Esophagus squamous epithelium (tissue), 4 donors: Measurements from ENCODE around the gene NME9.

ENCODE experiments used
- POLR2A ChIP-seq, 4 donors: fragments of 450-650 bp; IDR thresholded peaks; one replicate each; pipeline ENCODE4 v1.6.1; 2017; ENCODE audit warnings: antibody characterized with exemption in 4 of 4, mild to moderate bottlenecking in 4 of 4, moderate library complexity in 3 of 4
- TF ChIP-seq, protein P1 (sequence below), 6 experiments: fragments of 450-650 bp in 4 of 6; fragments of 200-600 bp in 2 of 6; sonication (generic) in 2 of 6; IDR thresholded peaks; one replicate each; pipeline ENCODE4 v1.5.1; 2016 to 2019; ENCODE audit warnings: antibody characterized with exemption in 6 of 6, mild to moderate bottlenecking in 4 of 6, moderate library complexity in 4 of 6

GRCh38 chr3:138329984-138330293, 288 bp upstream of the NME9 start:
- TF ChIP-seq, protein P1, sequence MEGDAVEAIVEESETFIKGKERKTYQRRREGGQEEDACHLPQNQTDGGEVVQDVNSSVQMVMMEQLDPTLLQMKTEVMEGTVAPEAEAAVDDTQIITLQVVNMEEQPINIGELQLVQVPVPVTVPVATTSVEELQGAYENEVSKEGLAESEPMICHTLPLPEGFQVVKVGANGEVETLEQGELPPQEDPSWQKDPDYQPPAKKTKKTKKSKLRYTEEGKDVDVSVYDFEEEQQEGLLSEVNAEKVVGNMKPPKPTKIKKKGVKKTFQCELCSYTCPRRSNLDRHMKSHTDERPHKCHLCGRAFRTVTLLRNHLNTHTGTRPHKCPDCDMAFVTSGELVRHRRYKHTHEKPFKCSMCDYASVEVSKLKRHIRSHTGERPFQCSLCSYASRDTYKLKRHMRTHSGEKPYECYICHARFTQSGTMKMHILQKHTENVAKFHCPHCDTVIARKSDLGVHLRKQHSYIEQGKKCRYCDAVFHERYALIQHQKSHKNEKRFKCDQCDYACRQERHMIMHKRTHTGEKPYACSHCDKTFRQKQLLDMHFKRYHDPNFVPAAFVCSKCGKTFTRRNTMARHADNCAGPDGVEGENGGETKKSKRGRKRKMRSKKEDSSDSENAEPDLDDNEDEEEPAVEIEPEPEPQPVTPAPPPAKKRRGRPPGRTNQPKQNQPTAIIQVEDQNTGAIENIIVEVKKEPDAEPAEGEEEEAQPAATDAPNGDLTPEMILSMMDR (IDR thresholded peaks at IDR 0.05), result no peak
- no peak for TF ChIP-seq POLR2A (IDR thresholded peaks at IDR 0.05)
